Stimulated activated CD4-positive, alpha-beta T cell treated with anti-CD3 and anti-CD28 coated beads, Interleukin-1b, Interleukin-23, amount 100 ng/mL, for 1 hour (primary cell): ENCODE data around the gene SECISBP2L.
"Not testable (repeated sequence)": the region's sequence is repeated elsewhere in the genome, so short reads cannot be mapped to it uniquely, and the experiment has no call there.

ENCODE experiments used
- DNase-seq, 2 donors: peaks; one replicate each; pipeline ENCODE4 v3.0.0-alpha.2; 2020; ENCODE audit warnings: low read depth in 2 of 2

The SECISBP2L gene

GRCh38 chr15:49046220-49047102, at the start of gene SECISBP2L:
Gene SECISBP2L (minus strand): TSS chr15:49046446. CDS start chr15:49046299, 147 bp downstream.
- DNase-seq = peak; percentile 59 to 81

GRCh38 chr15:49094923-49095322, 48.7 kb upstream of the SECISBP2L start:
- no peak for DNase-seq

GRCh38 chr15:49093252-49094105, 47.2 kb upstream of the SECISBP2L start:
- no peak for DNase-seq

GRCh38 chr15:49088996-49089395, 42.8 kb upstream of the SECISBP2L start:
- no peak for DNase-seq

- DNase-seq = no peak
Observed at GRCh38 chr15:49085696-49086459, 39.6 kb upstream of the SECISBP2L start.

- DNase-seq = no peak
Observed at GRCh38 chr15:49084285-49084570, 38.0 kb upstream of the SECISBP2L start.

GRCh38 chr15:49083401-49084284, 37.4 kb upstream of the SECISBP2L start:
- DNase-seq = no peak

- no peak for DNase-seq
Observed at GRCh38 chr15:49082960-49083359, 36.7 kb upstream of the SECISBP2L start.

- no peak for DNase-seq
Observed at GRCh38 chr15:49079340-49080039, 33.2 kb upstream of the SECISBP2L start.

GRCh38 chr15:49075881-49076280, 29.6 kb upstream of the SECISBP2L start:
- no peak for DNase-seq

GRCh38 chr15:49074589-49075287, 28.5 kb upstream of the SECISBP2L start:
- DNase-seq = not testable (repeated sequence)

- no peak for DNase-seq
Observed at GRCh38 chr15:49066372-49066771, 20.1 kb upstream of the SECISBP2L start.

- no peak for DNase-seq
Observed at GRCh38 chr15:49064884-49065283, 18.6 kb upstream of the SECISBP2L start.

- no peak for DNase-seq
Observed at GRCh38 chr15:49064281-49064653, 18.0 kb upstream of the SECISBP2L start.

- DNase-seq = no peak
Observed at GRCh38 chr15:49063402-49064280, 17.4 kb upstream of the SECISBP2L start.

- DNase-seq = no peak
Observed at GRCh38 chr15:49062900-49063299, 16.7 kb upstream of the SECISBP2L start.

GRCh38 chr15:49060710-49061495, 14.7 kb upstream of the SECISBP2L start:
- DNase-seq = no peak

GRCh38 chr15:49059491-49059890, 13.2 kb upstream of the SECISBP2L start:
- no peak for DNase-seq
